ENCODE data around the gene MMS22L.

The MMS22L gene

GRCh38 chr6:97097068-97098047 is 185.7 kb downstream of the MMS22L start:
- no peak for DNase-seq (ENCODE audit: low read depth)
- in situ Hi-C loops (cut with HindIII; ENCODE audit: low sequenced_read_pairs), result no loop called here
- TF ChIP-seq CTCF (IDR thresholded peaks at IDR 0.05; ENCODE audit: low read depth, low read length, missing control alignments), result no peak
- H3K4me3 ChIP-seq (ENCODE audit: low read depth, low read length), result no peak overlapping the region

GRCh38 chr6:97095311-97095850 is 187.6 kb downstream of the MMS22L start:
- no peak for DNase-seq (ENCODE audit: low read depth)
- in situ Hi-C loops (cut with HindIII; ENCODE audit: low sequenced_read_pairs), result no loop called here
- TF ChIP-seq CTCF (IDR thresholded peaks at IDR 0.05; ENCODE audit: low read depth, low read length, missing control alignments), result no peak
- H3K4me3 ChIP-seq (ENCODE audit: low read depth, low read length), result no peak overlapping the region

- no peak for DNase-seq (ENCODE audit: low read depth)
- no peak overlapping the region for H3K4me3 ChIP-seq (ENCODE audit: low read depth, low read length)
- in situ Hi-C loops (cut with HindIII; ENCODE audit: low sequenced_read_pairs), result no loop called here
- TF ChIP-seq CTCF (IDR thresholded peaks at IDR 0.05; ENCODE audit: low read depth, low read length, missing control alignments), result no peak
Observed at GRCh38 chr6:97094376-97094775, 188.6 kb downstream of the MMS22L start.

- in situ Hi-C loops (cut with HindIII; ENCODE audit: low sequenced_read_pairs), result no loop called here
- H3K4me3 ChIP-seq (ENCODE audit: low read depth, low read length), result no peak overlapping the region
- TF ChIP-seq CTCF (IDR thresholded peaks at IDR 0.05; ENCODE audit: low read depth, low read length, missing control alignments), result no peak
- DNase-seq (ENCODE audit: low read depth), result no peak
Observed at GRCh38 chr6:97092673-97093305, 190.2 kb downstream of the MMS22L start.

Measured in astrocyte of the cerebellum (primary cell).